T1000 (cell line): ENCODE data around the gene SRSF12.
A peak's percentile ranks its signal among the peaks of the same experiment; 100 is the strongest.

Experiments used
- DNase-seq: peaks from one replicate; lab custom pipeline; 2025; ENCODE audit warnings: mixed read lengths; lab: John Stamatoyannopoulos, UW

The SRSF12 gene

DNA sequence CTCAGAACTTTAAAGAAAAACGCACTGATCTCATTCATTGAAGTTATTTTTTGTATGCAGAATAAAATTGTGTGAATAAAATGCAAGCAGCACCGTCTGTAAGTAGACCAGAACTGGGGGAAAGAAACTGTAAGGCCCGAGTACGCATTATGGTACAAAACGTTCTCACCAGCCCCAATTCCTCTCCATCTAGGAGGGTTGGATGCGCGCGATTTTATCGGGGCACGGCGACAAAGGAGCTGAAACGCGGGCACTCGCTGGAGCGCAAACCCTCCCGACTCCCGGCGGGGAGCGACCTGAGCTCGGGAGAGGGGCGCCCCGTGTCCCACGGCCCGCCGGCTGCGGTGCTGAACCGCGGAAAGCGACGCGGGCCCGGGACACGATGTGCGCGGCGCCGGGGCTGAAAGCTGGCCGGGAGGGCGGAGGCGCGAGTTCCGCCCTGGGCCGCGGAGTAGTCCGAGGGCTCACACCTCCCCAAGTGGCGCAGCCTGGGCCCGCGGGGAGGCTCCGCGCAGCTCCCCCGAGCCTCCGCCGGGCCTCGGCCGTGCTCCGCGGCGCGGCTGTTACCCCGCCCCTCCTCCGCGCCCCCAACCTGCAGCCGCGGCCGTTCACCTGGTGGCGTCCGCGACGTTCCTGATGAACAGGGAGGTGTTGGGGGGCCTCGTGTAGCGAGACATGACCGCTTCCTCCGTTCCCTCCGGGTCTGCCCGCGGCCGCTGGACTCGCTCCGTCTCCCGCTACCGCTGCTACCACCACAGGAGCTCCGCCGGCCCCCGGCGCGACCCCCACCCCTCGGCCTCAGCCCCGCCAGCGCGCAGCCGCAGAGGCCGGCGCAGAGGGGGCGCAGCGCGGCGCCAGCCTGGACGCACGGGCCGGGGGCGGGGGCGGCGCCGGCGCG, at the start of gene SRSF12:
Gene SRSF12, minus strand, starts transcription at position 861 of the 898 bp plus-strand sequence. Its CDS starts 184 bp downstream, at position 677.
- DNase-seq, result no peak

- DNase-seq, result no peak
These were observed 44.1 kb upstream of the SRSF12 start for GRCh38 chr6:89162047-89162371.

DNA sequence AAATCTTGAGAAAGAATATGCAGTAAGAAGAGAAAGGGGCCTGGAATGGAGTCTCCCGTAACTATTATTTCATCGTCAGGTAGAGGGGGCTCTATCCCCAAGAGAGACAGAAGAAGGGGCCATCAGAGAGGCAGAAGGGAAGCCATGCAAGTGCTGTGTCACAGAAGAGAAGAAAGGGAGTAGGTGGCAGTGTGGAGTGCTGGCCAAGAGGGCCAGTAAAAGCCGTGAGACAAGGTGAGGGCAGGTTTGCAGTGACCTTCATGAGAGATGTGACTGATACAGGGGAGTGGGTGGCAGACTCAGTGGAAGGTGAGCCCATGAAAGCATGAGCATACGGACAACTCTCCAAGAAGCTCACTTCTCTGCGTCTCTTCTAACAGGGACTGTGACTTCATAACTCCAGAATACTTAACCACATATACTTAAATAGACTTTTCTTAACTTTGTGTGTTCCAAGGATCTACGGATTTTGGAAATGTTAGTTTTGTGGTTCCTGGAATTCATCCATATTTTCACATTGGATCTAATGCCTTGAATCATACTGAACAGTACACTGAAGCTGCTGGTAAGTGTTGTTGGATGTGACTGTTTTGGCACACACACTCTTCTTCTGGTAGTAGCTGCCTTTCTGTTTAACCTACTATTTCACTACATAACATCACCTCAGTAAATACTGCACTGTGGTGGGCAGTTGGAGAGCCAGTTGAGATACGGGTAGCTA, 43.6 kb upstream of the SRSF12 start:
- no peak for DNase-seq

DNA sequence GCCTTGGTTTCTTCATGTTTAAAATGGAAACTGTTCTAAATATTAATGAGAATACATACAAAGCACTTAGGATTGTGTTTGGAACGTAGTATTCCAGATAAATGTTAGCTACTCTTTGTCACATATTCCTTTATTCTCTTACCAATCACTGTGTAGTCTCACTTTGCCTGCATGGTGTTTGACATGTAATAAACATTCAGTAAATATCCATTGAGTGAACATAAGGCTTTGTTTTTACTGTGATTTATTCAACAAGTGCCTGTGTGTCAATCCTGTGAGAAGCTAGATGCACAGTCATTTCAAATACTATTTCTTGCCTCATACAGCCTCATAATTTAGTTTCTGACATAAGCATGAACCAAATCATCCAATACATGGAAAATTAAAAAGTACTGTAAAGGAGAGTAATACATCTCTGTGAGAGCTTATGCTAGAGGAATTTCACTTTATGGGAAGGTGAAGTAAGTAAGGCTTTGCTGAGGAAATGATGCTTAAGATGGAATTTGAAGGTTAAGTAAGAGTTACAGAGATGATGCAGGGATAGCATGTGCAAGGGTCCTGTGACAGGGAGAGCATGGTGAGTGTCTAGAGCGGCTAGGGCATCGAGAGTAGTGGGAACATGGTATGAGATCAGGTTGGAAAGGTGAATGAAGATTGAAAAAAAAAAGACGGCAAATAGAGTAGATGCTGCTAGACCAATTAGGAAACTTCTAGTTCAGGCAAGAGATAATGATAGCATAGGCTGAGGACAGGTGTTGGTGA, 42.6 kb upstream of the SRSF12 start:
- no peak for DNase-seq

GRCh38 chr6:89154131-89154530, 36.3 kb upstream of the SRSF12 start:
- DNase-seq, result no peak

- no peak for DNase-seq
These were observed 30.3 kb upstream of the SRSF12 start for GRCh38 chr6:89148016-89148750.

GRCh38 chr6:89146718-89147700, 29.1 kb upstream of the SRSF12 start:
- DNase-seq, result no peak

DNA sequence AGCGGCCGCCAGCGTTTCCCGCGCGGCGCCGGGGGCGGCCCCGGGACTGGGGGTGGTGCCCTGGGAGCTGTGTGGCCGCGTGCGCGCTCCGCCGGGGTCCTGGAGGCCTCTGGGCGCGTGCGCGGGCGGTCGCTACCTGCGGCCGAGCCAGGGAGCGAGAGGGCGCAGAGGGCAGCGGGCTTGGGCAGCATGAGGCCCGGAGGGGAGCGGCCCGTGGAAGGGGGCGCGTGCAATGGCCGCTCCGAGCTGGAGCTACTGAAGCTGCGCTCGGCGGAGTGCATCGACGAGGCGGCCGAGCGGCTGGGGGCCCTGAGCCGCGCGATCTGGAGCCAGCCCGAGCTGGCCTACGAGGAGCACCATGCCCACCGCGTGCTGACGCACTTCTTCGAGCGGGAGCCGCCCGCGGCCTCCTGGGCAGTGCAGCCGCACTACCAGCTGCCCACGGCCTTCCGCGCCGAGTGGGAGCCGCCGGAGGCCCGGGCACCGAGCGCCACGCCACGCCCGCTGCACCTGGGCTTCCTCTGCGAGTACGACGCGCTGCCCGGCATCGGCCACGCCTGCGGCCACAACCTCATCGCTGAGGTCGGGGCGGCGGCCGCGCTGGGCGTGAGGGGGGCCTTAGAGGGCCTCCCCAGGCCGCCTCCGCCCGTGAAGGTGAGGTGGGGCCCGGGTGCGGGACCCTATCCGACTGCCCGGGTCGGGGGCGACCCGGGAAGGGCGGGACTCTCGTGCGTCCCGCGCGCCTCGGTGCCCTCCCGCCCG, 28.3 kb upstream of the SRSF12 start, which contains the start of gene PM20D2:
Gene PM20D2, plus strand, starts transcription at position 100 of the 762 bp plus-strand sequence. Its CDS starts 90 bp downstream, at position 190.
- DNase-seq, result peak; percentile 32

GRCh38 chr6:89145091-89145955, 27.5 kb upstream of the SRSF12 start:
- DNase-seq, result no peak

DNA sequence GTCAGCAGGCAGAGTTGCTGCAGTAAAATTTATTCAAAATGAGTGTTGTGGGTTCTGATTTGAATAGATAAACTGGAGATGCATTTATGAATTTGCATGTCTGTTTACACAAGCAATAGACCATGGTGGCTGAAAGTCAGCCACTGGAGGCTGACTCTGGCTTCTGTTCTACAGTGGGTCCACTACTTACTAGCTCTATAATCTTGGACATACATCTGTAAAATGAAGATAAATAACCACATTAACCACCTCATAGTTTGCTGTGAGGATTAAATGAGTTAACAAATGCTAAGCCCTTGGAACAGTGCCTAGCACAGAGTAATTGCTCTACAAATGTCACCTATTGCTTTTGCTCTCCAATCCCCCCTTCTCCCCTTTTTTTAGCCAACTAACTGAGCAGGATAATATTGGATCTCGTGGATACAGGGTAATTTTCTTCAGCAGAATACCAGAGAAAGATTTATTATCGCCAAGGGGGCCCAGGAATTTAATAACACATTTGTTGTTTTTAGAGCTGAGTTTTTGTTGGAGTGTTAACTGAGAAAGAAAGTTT, 26.6 kb upstream of the SRSF12 start:
- DNase-seq, result no peak

GRCh38 chr6:89140347-89141156, 22.7 kb upstream of the SRSF12 start:
- no peak for DNase-seq

DNA sequence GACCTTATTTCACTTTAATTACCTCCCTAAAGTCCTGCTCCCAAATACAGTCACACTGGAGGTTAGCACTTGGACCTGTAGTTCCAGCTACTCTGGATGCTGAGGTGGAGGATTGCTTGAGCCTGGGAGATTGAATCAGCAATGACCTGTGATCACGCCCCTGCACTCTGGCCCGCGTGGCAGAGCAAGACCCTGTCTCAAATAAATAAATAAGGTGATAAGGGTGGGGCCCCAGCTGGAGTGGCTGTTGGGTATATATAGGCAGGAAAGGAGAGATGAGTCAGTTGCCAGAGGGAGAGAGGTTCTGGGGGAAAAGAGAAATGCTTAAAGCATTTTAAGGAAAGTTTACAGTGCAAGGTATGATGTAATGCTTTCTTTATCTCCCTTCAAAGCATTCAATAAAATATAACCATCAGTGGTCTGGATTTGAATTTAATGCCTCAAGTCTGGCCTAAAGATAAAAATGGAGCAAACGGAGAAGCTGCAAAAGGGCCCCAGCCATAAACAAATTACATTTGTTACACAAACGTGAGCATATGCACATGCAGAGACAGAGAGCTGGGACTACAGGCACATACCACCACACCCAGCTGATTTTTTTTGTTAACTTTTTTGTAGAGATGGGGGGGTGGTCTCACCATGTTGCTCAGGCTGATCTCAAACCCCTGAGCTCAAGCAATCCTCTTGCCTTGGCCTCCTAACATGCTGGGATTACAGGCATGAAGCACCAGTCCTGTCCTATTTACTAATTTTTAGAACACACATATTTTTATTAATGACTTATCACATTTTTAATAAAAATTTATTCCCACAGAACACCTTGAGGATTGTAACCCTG, 21.9 kb upstream of the SRSF12 start:
- DNase-seq, result peak; percentile 16

DNA sequence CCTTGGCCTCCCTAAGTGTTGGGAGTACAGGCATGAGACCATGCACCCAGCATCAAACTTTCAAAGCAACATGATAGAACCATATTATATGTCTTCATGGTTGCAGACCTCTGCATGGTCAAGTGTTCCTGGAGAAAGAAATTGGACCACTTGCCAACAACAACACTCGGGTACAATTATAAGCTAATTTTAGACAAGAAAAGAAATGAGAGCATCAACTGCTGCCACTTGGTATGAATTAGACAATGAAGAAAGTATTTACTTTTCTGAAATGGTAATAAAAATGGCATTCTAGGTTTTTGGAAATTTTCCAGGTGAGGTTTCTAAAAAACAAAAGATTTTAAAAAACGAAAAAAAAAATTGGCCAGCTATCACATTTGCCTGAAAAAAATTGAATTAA, 20.3 kb upstream of the SRSF12 start:
- no peak for DNase-seq

GRCh38 chr6:89134723-89135122, 16.9 kb upstream of the SRSF12 start:
- DNase-seq, result no peak

DNA sequence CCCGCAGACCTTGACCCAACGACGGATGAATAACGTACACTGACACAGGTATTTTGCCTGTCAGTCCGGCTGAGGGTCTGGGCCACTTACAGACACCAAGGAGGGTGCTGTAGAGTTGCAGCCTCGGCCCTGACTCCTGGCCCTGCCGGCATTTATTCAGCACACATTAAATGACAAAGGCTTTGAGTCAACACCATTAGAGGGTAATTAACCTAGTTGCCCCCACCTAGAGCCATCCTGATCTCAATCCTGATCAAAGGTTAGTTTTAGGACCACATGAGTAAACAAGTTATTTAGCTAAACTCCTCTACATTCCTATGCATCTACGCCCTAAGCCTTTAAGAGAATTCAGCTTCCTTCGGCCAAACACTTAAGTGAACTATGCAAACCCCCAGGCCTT, 16.1 kb upstream of the SRSF12 start:
- DNase-seq, result no peak

GRCh38 chr6:89132057-89132456, 14.2 kb upstream of the SRSF12 start:
- no peak for DNase-seq

DNA sequence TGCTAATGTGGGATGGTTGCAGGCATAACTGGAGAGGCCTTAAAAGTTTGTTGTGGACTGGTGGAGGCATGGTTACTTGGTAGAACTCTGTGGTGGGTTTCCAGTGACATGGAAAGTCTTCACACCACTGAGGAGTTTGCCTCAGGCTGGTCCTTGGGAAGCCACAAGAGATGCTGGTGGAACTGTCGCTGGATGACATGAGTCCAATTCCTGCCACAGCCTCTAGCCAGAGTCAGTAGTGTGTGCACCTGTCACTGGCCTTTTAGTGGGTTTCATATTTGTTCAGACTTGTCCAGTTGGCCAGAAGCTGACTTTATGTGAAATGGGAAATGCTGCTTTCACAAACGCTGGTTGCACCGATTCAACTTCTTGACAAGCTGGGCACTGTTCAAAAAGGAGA, 13.7 kb upstream of the SRSF12 start:
- no peak for DNase-seq
